Testis (tissue), 2 donors: ENCODE measurements around the gene AGGF1.

Experiments used
- POLR2A ChIP-seq: fragments of 450-650 bp; IDR thresholded peaks from one replicate; pipeline ENCODE4 v1.6.1; 2017; ENCODE audit warnings: antibody characterized with exemption, mild to moderate bottlenecking, moderate library complexity
- TF ChIP-seq, protein P1 (sequence below), 3 experiments: fragments of 450-650 bp in 2 of 3; fragments of 200-600 bp in 1 of 3; sonication (generic) in 1 of 3; IDR thresholded peaks; one replicate each; pipeline ENCODE4 v1.5.1; 2016 to 2019; ENCODE audit warnings: antibody characterized with exemption in 3 of 3, mild to moderate bottlenecking in 2 of 3, moderate library complexity in 1 of 3

DNA sequence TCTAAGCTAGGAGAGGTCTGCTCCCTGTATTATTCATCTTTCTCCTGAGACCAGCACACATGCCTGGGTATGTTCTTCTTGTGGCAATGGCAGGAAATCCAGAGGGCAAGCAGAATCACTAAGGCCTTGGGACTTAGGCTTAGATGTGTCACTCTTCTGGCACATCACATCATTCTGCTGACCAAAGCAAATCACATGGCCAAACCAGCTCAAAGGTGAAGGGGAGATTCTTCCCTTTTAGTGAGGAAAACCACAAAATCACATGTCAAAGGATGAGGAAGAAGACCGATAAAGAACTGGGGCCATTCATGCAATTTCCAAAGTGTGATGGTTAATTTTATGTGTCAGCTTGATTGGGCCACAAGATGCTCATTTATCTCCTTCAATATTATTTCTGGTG, 5.7 kb upstream of the AGGF1 start:
- TF ChIP-seq, protein P1, sequence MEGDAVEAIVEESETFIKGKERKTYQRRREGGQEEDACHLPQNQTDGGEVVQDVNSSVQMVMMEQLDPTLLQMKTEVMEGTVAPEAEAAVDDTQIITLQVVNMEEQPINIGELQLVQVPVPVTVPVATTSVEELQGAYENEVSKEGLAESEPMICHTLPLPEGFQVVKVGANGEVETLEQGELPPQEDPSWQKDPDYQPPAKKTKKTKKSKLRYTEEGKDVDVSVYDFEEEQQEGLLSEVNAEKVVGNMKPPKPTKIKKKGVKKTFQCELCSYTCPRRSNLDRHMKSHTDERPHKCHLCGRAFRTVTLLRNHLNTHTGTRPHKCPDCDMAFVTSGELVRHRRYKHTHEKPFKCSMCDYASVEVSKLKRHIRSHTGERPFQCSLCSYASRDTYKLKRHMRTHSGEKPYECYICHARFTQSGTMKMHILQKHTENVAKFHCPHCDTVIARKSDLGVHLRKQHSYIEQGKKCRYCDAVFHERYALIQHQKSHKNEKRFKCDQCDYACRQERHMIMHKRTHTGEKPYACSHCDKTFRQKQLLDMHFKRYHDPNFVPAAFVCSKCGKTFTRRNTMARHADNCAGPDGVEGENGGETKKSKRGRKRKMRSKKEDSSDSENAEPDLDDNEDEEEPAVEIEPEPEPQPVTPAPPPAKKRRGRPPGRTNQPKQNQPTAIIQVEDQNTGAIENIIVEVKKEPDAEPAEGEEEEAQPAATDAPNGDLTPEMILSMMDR (IDR thresholded peaks at IDR 0.05): no peak
- TF ChIP-seq POLR2A: no peak
